Skin epidermis (tissue), 12 donors: ENCODE data around the gene ELMOD2.
"Not testable (repeated sequence)": the region's sequence is repeated elsewhere in the genome, so short reads cannot be mapped to it uniquely, and the experiment has no call there.

Source experiments
- H3K27ac ChIP-seq, 21 experiments: fragments of 200-600 bp; sonication (generic) in 11 of 21; one replicate each; pipeline ENCODE4 v1.5.0; 2020; ENCODE audit warnings: mild to moderate bottlenecking in 3 of 21, inconsistent platforms in 2 of 21, moderate library complexity in 2 of 21
- H3K4me3 ChIP-seq, 7 experiments: fragments of 200-600 bp; sonication (generic) in 2 of 7; one replicate each; pipeline ENCODE4 v1.5.0; 2020; ENCODE audit warnings: inconsistent platforms in 2 of 7, mild to moderate bottlenecking in 2 of 7, moderate library complexity in 1 of 7

The ELMOD2 gene

GRCh38 chr4:140523857-140524742, at the start of gene ELMOD2:
Gene ELMOD2, plus strand, starts transcription at chr4:140524168. Its CDS starts 1,261 bp downstream, at chr4:140525429.
- peak within 1 kb of the TSS; percentile 66 to 98 (median 83) for H3K4me3 ChIP-seq
- H3K27ac ChIP-seq: peak within 1 kb of the TSS; percentile 34 to 96 (median 86)

- Histone ChIP-seq H3K27ac (no peak overlapping the region), H3K4me3 (no peak overlapping the region)
These were observed 40.5 kb upstream of the ELMOD2 start for GRCh38 chr4:140483445-140483844.

GRCh38 chr4:140485939-140486338, 38.0 kb upstream of the ELMOD2 start:
- Histone ChIP-seq H3K27ac (no peak overlapping the region), H3K4me3 (no peak overlapping the region)

GRCh38 chr4:140497405-140497746, 26.6 kb upstream of the ELMOD2 start:
- Histone ChIP-seq H3K27ac (no peak overlapping the region), H3K4me3 (no peak overlapping the region)

GRCh38 chr4:140497747-140498636, 26.0 kb upstream of the ELMOD2 start, which contains the start of gene MGAT4D:
Gene MGAT4D, minus strand, starts transcription at chr4:140498293. Its CDS starts 71 bp downstream, at chr4:140498222.
- H3K27ac ChIP-seq: no peak within 1 kb of the TSS
- peak within 1 kb of the TSS in 1 of 7 experiments; percentile 9 for H3K4me3 ChIP-seq

- no peak overlapping the region for H3K27ac ChIP-seq
- H3K4me3 ChIP-seq: no peak overlapping the region
These were observed 24.6 kb upstream of the ELMOD2 start for GRCh38 chr4:140499391-140499790.

GRCh38 chr4:140504261-140504660, 19.7 kb upstream of the ELMOD2 start:
- no peak overlapping the region for H3K27ac ChIP-seq
- H3K4me3 ChIP-seq: no peak overlapping the region

- H3K4me3 ChIP-seq, H3K27ac ChIP-seq: not testable (repeated sequence)
These were observed 10.2 kb upstream of the ELMOD2 start for GRCh38 chr4:140513765-140514164.

GRCh38 chr4:140515423-140515822, 8.5 kb upstream of the ELMOD2 start:
- H3K4me3 ChIP-seq: no peak overlapping the region

GRCh38 chr4:140523370-140523856, 555 bp upstream of the ELMOD2 start:
- H3K27ac ChIP-seq: peak overlapping the region in 5 of 21 experiments; percentile 85 to 90 (median 87)
- peak overlapping the region; percentile 66 to 98 (median 83) for H3K4me3 ChIP-seq

More at GRCh38 chr4:140515423-140515822, 8.5 kb upstream of the ELMOD2 start:
- H3K27ac ChIP-seq: no peak overlapping the region

- Histone ChIP-seq H3K4me3 (no peak overlapping the region), H3K27ac (no peak overlapping the region)
These were observed 5.5 kb downstream of the ELMOD2 start for GRCh38 chr4:140529434-140529833.

GRCh38 chr4:140533951-140534480, 10.0 kb downstream of the ELMOD2 start:
- H3K4me3 ChIP-seq: no peak overlapping the region
- H3K27ac ChIP-seq: no peak overlapping the region

GRCh38 chr4:140556372-140557085, 32.6 kb downstream of the ELMOD2 start:
- no peak overlapping the region for H3K27ac ChIP-seq
- H3K4me3 ChIP-seq: no peak overlapping the region

GRCh38 chr4:140557831-140558435, 34.0 kb downstream of the ELMOD2 start:
- H3K4me3 ChIP-seq: no peak overlapping the region
- no peak overlapping the region for H3K27ac ChIP-seq

- no peak overlapping the region for H3K4me3 ChIP-seq
These were observed 35.7 kb downstream of the ELMOD2 start for GRCh38 chr4:140559696-140560095.

GRCh38 chr4:140568507-140569306, 44.7 kb downstream of the ELMOD2 start, which contains the start of gene UCP1:
Gene UCP1, minus strand, starts transcription at chr4:140568961. Its CDS starts 232 bp downstream, at chr4:140568729.
- Histone ChIP-seq H3K4me3 (peak within 1 kb of the TSS; percentile 11 to 43 (median 30)), H3K27ac (no peak within 1 kb of the TSS)

More at GRCh38 chr4:140559696-140560095, 35.7 kb downstream of the ELMOD2 start:
- H3K27ac ChIP-seq: no peak overlapping the region

- peak overlapping the region in 5 of 7 experiments; percentile 25 to 43 (median 33) for H3K4me3 ChIP-seq
- no peak overlapping the region for H3K27ac ChIP-seq
These were observed 45.3 kb downstream of the ELMOD2 start for GRCh38 chr4:140569307-140569638.

- Histone ChIP-seq H3K4me3 (no peak overlapping the region), H3K27ac (no peak overlapping the region)
These were observed 47.7 kb downstream of the ELMOD2 start for GRCh38 chr4:140571620-140572019.
